Glomerular visceral epithelial cell (primary cell): ENCODE data around the gene YIPF2.
"Not testable (repeated sequence)": the region's sequence is repeated elsewhere in the genome, so short reads cannot be mapped to it uniquely, and the experiment has no call there.

Experiments
- DNase-seq: peaks from one replicate; pipeline ENCODE4 v3.0.0-alpha.2; 2016; ENCODE audit errors: extremely low spot score

YIPF2 gene

GRCh38 chr19:10911579-10912363, 16.7 kb downstream of the YIPF2 start:
- DNase-seq = no peak

GRCh38 chr19:10908380-10908960, 20.0 kb downstream of the YIPF2 start:
- no peak for DNase-seq

GRCh38 chr19:10907925-10908324, 20.5 kb downstream of the YIPF2 start:
- DNase-seq = no peak

GRCh38 chr19:10899151-10899653, 29.2 kb downstream of the YIPF2 start:
- no peak for DNase-seq

- no peak for DNase-seq
Observed at GRCh38 chr19:10898633-10899032, 29.8 kb downstream of the YIPF2 start.

- no peak for DNase-seq
Observed at GRCh38 chr19:10896851-10897526, 31.4 kb downstream of the YIPF2 start.

- no peak for DNase-seq
Observed at GRCh38 chr19:10895920-10896319, 32.5 kb downstream of the YIPF2 start.

- DNase-seq = no peak
Observed at GRCh38 chr19:10895363-10895762, 33.1 kb downstream of the YIPF2 start.

GRCh38 chr19:10894911-10895213, 33.6 kb downstream of the YIPF2 start:
- no peak for DNase-seq

GRCh38 chr19:10892256-10892655, 36.2 kb downstream of the YIPF2 start:
- no peak for DNase-seq

- DNase-seq = no peak
Observed at GRCh38 chr19:10891405-10892086, 36.9 kb downstream of the YIPF2 start.

- DNase-seq = no peak
Observed at GRCh38 chr19:10889880-10890279, 38.6 kb downstream of the YIPF2 start.

GRCh38 chr19:10888421-10888866, 40.0 kb downstream of the YIPF2 start:
- no peak for DNase-seq

GRCh38 chr19:10887616-10888367, 40.6 kb downstream of the YIPF2 start:
- DNase-seq = no peak

GRCh38 chr19:10885201-10886169, 43.0 kb downstream of the YIPF2 start:
- no peak for DNase-seq

GRCh38 chr19:10884274-10884673, 44.2 kb downstream of the YIPF2 start:
- no peak for DNase-seq

- no peak for DNase-seq
Observed at GRCh38 chr19:10882108-10882457, 46.4 kb downstream of the YIPF2 start.

- no peak for DNase-seq
Observed at GRCh38 chr19:10881403-10882107, 46.9 kb downstream of the YIPF2 start.

GRCh38 chr19:10878253-10878652, 50.2 kb downstream of the YIPF2 start:
- no peak for DNase-seq

- DNase-seq = not testable (repeated sequence)
Observed at GRCh38 chr19:10877608-10878007, 50.8 kb downstream of the YIPF2 start.
